Measurements from ENCODE around the gene FLYWCH2. TPM values are rescaled to one million over a fixed set of nuclear protein-coding genes. Genes with fewer than 3 reads are reported as not detected.
A peak's percentile ranks its signal among the peaks of the same experiment; 100 is the strongest.

FLYWCH2 gene
- total RNA-seq, 1 experiment from 2014 or later = 16.5 TPM

DNA sequence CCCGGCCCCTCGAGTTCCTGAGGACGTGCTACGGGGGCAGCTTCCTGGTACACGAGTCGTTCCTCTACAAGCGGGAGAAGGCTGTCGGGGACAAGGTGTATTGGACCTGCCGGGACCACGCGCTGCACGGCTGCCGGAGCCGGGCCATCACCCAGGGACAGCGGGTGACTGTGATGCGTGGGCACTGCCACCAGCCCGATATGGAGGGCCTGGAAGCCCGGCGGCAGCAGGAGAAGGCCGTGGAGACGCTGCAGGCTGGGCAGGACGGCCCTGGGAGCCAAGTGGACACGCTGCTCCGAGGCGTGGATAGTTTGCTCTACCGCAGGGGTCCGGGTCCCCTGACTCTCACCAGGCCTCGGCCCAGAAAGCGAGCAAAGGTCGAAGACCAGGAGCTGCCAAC lies 50.1 kb downstream of the FLYWCH2 start:
- no CpG with 5 or more reads among the region's 30 CpGs for WGBS (ENCODE audit: extremely low coverage, insufficient read length, low lambda C conversion rate)
- DNase-seq = no peak
- Histone ChIP-seq H2BK120ac (ENCODE audit: low read depth, low read length, poor library complexity, severe bottlenecking) (no peak overlapping the region), H2AFZ (ENCODE audit: low read length) (no peak overlapping the region), H3K23me2 (ENCODE audit: insufficient read length, low read depth, low read length, poor library complexity, severe bottlenecking) (no peaks in the 10 kb centered on the region), H3K79me2 (ENCODE audit: insufficient read depth, low read length) (no peaks in the 10 kb centered on the region), H4K5ac (ENCODE audit: insufficient read length, low read depth, low read length) (no peak overlapping the region), H3K4me1 (ENCODE audit: insufficient read depth, low read length) (no peaks in the 10 kb centered on the region), H3K18ac (ENCODE audit: insufficient read length, low read depth, low read length) (no peak overlapping the region), H2AK5ac (ENCODE audit: insufficient read length, low read length) (no peak overlapping the region), H3K9me3 (ENCODE audit: control insufficient read depth, low read depth, low read length) (no peaks in the 10 kb centered on the region), H2BK20ac (ENCODE audit: low read depth, low read length, poor library complexity, severe bottlenecking) (no peak overlapping the region), H3K14ac (ENCODE audit: insufficient read depth, low read length) (no peak overlapping the region), H2BK12ac (ENCODE audit: insufficient read length, low read depth, low read length) (no peak overlapping the region), H3K27ac (ENCODE audit: insufficient read length, low read depth, low read length) (no peak overlapping the region), H2BK15ac (ENCODE audit: low read depth, low read length) (no peak overlapping the region), H3K4me2 (ENCODE audit: insufficient read depth, insufficient read length, low read length) (no peak overlapping the region), H3K56ac (ENCODE audit: insufficient read length, low read depth, low read length) (no peak overlapping the region), H4K8ac (replicated peaks; ENCODE audit: insufficient read length, low read depth, low read length) (no peak overlapping the region), H4K91ac (ENCODE audit: insufficient read length, low read depth, low read length) (no peak overlapping the region), H3K9ac (ENCODE audit: extremely low read depth, insufficient read length, low read length) (no peak overlapping the region), H3T11ph (ENCODE audit: low read length) (no peak overlapping the region), H3K23ac (ENCODE audit: insufficient read length, low read depth, low read length) (no peak overlapping the region), H3K27me3 (ENCODE audit: insufficient read depth, low read length) (no peaks in the 10 kb centered on the region), H2BK5ac (ENCODE audit: insufficient read length, low read length) (no peak overlapping the region), H3K4ac (ENCODE audit: low read depth, low read length) (no peak overlapping the region), H3K79me1 (ENCODE audit: insufficient read depth, low read depth, low read length, poor library complexity, severe bottlenecking) (no peaks in the 10 kb centered on the region), H4K20me1 (ENCODE audit: control insufficient read depth, insufficient read depth, insufficient read length) (no peaks in the 10 kb centered on the region)
- Mint-ChIP-seq H3K4me3 (no peak overlapping the region), H3K4me1 (peaks cover 10% of the 10 kb centered on the region in 2 experiments), H3K36me3 (ENCODE audit: insufficient read depth in 1 of 3, low read depth in 3 of 3) (peaks cover 4 to 16% (median 7%) of the 10 kb centered on the region in 3 experiments), H3K27me3 (ENCODE audit: low read depth) (no peaks in the 10 kb centered on the region), H3K27ac (peak overlapping the region in 1 of 3 experiments; percentile 22; a peak in 1 of 7 replicates), H3K9me3 (no peaks in the 10 kb centered on the region)
- TF ChIP-seq CTCF (conservative IDR thresholded peaks at IDR 0.05) = no peak

All from H9 (cell line).